GM12878 (cell line): Measurements from ENCODE around the gene PTK6.

Experiments used
- CHD4 ChIP-seq: fragments of 200-600 bp; sonication (generic); IDR thresholded peaks from 2 replicates; pipeline ENCODE4 v1.6.1; 2016; ENCODE audit warnings: mild to moderate bottlenecking
- CTCF ChIP-seq, 3 experiments: IDR thresholded peaks in 2 of 3; conservative IDR thresholded peaks in 1 of 3; 2 replicates each; pipeline ENCODE4 v1.5.1; 2011; ENCODE audit warnings: low read depth in 3 of 3, low read length in 3 of 3, mild to moderate bottlenecking in 3 of 3, control low read depth in 2 of 3, moderate library complexity in 2 of 3, inconsistent platforms in 1 of 3, mixed read lengths in 1 of 3; ENCODE audit not compliant: control insufficient read depth in 2 of 3, insufficient read depth in 1 of 3; ENCODE audit errors: extremely low read depth in 1 of 3
- EP300 ChIP-seq, 2 experiments: fragments of 150-350 bp in 1 of 2; IDR thresholded peaks; 2 replicates each; pipeline ENCODE4 v1.6.1; 2011 to 2012; ENCODE audit warnings: low read depth in 2 of 2, low read length in 2 of 2, borderline replicate concordance in 1 of 2, improper control_type of control experiment in 1 of 2, inconsistent platforms in 1 of 2; ENCODE audit not compliant: control insufficient read depth in 1 of 2
- EZH2 ChIP-seq: IDR thresholded peaks from 2 replicates; pipeline ENCODE4 v1.6.1; 2012; ENCODE audit warnings: low read depth, mild to moderate bottlenecking, control low read depth, inconsistent platforms, low read length, borderline replicate concordance; ENCODE audit not compliant: control insufficient read depth
- JUNB ChIP-seq: IDR thresholded peaks from 2 replicates; pipeline ENCODE4 v1.6.1; 2016; ENCODE audit warnings: antibody characterized with exemption, mild to moderate bottlenecking
- JUND ChIP-seq: IDR thresholded peaks from 2 replicates; pipeline ENCODE4 v1.6.1; 2012; ENCODE audit warnings: low read depth, mild to moderate bottlenecking, low read length, improper control_type of control experiment, moderate library complexity
- NFYA ChIP-seq: IDR thresholded peaks from 2 replicates; pipeline ENCODE4 v1.6.1; 2011; ENCODE audit warnings: low read depth, mild to moderate bottlenecking, low read length, improper control_type of control experiment, borderline replicate concordance
- PKNOX1 ChIP-seq: fragments of 450-650 bp; IDR thresholded peaks from 2 replicates; pipeline ENCODE4 v1.6.1; 2016; ENCODE audit warnings: mild to moderate bottlenecking
- POLR2A ChIP-seq: IDR thresholded peaks from 2 replicates; pipeline ENCODE4 v1.6.1; 2011; ENCODE audit warnings: low read depth, mild to moderate bottlenecking, low read length
- ZBTB40 ChIP-seq: fragments of 450-650 bp; IDR thresholded peaks from 2 replicates; pipeline ENCODE4 v1.6.1; 2016; ENCODE audit warnings: mild to moderate bottlenecking, moderate library complexity, borderline replicate concordance
- ZNF274 ChIP-seq: IDR thresholded peaks from one replicate; pipeline ENCODE4 v1.8.0; 2011; ENCODE audit not compliant: insufficient read length, insufficient read depth
- TF ChIP-seq, protein P1 (sequence below): fragments of 450-650 bp; IDR thresholded peaks from 2 replicates; pipeline ENCODE4 v1.6.1; 2017; ENCODE audit warnings: mild to moderate bottlenecking

GRCh38 chr20:63531686-63532448, 5.3 kb downstream of the PTK6 start:
- TF ChIP-seq ZBTB40, result no peak
- no peak for TF ChIP-seq JUND
- TF ChIP-seq, protein P1, sequence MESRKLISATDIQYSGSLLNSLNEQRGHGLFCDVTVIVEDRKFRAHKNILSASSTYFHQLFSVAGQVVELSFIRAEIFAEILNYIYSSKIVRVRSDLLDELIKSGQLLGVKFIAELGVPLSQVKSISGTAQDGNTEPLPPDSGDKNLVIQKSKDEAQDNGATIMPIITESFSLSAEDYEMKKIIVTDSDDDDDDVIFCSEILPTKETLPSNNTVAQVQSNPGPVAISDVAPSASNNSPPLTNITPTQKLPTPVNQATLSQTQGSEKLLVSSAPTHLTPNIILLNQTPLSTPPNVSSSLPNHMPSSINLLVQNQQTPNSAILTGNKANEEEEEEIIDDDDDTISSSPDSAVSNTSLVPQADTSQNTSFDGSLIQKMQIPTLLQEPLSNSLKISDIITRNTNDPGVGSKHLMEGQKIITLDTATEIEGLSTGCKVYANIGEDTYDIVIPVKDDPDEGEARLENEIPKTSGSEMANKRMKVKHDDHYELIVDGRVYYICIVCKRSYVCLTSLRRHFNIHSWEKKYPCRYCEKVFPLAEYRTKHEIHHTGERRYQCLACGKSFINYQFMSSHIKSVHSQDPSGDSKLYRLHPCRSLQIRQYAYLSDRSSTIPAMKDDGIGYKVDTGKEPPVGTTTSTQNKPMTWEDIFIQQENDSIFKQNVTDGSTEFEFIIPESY, result no peak
- no peak for TF ChIP-seq ZNF274
- no peak for TF ChIP-seq PKNOX1
- no peak for TF ChIP-seq JUNB
- TF ChIP-seq CHD4, result no peak
- TF ChIP-seq POLR2A, result no peak
- no peak for TF ChIP-seq NFYA
- TF ChIP-seq EZH2, result no peak
- no peak for TF ChIP-seq EP300 (IDR thresholded peaks at IDR 0.05; ENCODE audit: borderline replicate concordance in 1 of 2, control insufficient read depth in 1 of 2, low read depth in 2 of 2, low read length in 2 of 2)
- TF ChIP-seq CTCF (IDR thresholded peaks at IDR 0.05 in 2 of 3, conservative IDR thresholded peaks at IDR 0.05 in 1 of 3; ENCODE audit: control insufficient read depth in 2 of 3, extremely low read depth in 1 of 3, insufficient read depth in 1 of 3, low read depth in 3 of 3, low read length in 3 of 3), result no peak
